ENCODE measurements around the gene DDX54.
"Not testable (repeated sequence)": the region's sequence is repeated elsewhere in the genome, so short reads cannot be mapped to it uniquely, and the experiment has no call there.

DDX54 gene

DNA sequence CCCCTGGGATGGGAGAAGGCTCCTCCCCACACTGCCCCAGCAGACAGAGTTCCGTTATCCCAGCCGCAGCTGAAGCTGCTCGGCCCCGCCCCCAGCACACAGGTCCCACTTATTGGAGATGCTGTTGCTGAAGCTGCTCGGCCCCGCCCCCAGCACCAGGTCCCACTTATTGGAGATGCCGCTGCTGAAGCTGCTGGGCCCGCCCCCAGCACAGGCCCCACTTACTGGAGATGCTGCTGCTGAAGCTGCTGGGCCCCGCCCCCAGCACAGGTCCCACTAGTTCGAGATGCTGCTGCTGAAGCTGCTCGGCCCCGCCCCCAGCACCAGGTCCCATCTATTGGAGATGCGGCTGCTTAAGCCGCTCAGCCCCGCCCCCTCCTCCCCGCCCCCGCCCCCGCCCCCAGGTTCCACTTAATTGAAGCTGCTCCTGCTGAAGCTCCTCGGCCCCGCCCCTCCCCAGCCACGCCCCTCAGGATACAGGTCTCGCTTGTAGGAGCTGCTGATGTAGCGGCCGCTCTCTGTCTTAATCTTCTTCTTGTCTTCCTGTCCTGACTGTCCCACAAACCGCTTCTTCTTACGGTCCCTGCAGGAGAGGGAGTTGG, 23.8 kb downstream of the DDX54 start:
- peak; percentile 68 for DNase-seq

DNA sequence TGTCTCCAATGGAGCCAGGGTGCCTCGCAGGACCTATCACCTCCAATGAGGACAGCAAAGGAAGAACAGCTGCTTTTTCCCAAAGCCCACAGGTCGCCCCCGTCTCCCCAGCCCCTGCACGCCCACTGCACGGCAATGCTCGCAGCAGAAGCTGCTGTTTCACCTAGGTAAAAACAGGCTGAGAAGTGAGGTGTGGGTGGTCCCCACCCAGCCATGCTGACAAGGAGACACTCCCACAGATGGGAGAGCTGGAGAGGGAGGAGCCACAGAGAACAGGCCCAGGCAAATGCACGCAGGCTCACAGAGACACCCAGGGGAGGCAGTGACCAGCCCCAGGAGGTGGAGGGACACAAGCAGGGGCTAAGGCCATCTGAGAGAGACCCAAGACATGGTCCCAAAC, 25.3 kb downstream of the DDX54 start:
- no peak for DNase-seq

- no peak for DNase-seq
Measured at GRCh38 chr12:113158439-113159203, 26.7 kb downstream of the DDX54 start.

DNA sequence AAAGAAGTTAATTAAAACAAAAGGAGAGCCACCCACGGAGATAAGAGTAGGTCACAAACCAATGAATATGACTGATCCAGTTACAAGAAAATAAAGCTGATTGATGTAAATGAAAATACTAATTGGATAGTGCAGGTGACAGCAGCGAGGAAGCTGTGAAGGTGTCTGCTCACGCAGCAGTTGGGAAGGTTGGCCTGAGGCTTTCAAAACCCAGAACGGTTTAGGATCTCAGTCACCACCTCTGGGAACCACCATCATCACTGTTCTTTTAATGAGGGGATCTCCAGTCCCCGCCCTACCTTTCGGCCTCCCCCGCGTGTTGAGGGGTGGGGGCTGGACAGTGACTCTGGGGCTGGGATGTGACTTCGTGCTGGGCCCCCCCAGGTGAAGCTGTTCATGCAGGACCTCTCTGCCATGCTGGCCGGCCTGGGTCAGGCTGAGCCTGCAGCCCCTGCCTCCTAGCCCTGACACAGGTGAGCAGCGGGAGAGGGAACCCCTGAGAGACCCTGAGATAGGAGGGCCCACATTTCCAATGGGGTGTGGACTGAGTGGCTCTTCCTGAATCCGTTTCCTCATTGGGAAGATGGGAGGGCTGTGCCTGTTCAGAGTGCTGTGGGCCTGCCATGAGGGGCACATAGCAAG, 27.9 kb downstream of the DDX54 start:
- DNase-seq: no peak

- peak; percentile 65 for DNase-seq
Measured at GRCh38 chr12:113155646-113156045, 29.6 kb downstream of the DDX54 start.

GRCh38 chr12:113155060-113155459, 30.2 kb downstream of the DDX54 start:
- no peak for DNase-seq

- DNase-seq: peak; percentile 62
Measured at GRCh38 chr12:113154351-113154973, 30.8 kb downstream of the DDX54 start.

- peak; percentile 90 for DNase-seq
Measured at GRCh38 chr12:113152835-113153814, 32.2 kb downstream of the DDX54 start.

DNA sequence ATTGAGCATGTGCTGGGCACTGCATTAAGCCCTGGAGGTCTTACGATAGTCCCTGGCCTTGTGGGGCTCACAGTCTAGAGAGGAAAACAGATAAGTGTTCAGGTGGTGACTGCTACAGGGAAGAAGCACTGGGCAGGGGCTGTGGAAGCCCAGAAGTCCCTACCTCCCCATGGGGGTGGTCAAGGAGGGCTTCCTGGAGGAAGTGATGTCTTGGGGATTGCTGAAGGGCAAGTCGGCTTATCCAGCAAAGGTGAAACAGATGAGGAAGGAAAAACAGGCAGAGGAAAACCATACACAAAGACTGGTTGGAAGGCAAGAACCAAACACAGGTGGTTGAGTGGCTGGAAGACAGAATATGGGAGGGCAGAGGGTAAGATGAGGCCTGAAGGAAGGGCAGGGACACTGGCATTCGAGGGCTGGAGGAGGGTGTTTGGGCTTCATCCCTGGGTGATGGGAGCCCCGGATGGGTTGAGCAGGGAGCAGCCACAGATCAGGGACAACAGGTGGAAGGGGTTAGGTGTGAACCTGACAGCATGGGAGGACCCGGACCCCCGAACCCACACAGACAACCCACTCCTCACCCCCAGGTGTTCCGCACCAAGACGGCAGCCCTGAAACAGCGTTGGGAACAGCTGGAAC, 33.0 kb downstream of the DDX54 start:
- DNase-seq: no peak

- DNase-seq: no peak
Measured at GRCh38 chr12:113151655-113152054, 33.6 kb downstream of the DDX54 start.

GRCh38 chr12:113149361-113150150, 35.7 kb downstream of the DDX54 start, which contains the start of gene CFAP73:
TSS of gene CFAP73 (plus strand) at chr12:113149724. CDS start at chr12:113149858, 134 bp downstream.
- DNase-seq: peak; percentile 61

- DNase-seq: no peak
Measured at GRCh38 chr12:113146999-113147398, 38.3 kb downstream of the DDX54 start.

GRCh38 chr12:113145720-113146551, 39.3 kb downstream of the DDX54 start:
- DNase-seq: no peak

DNA sequence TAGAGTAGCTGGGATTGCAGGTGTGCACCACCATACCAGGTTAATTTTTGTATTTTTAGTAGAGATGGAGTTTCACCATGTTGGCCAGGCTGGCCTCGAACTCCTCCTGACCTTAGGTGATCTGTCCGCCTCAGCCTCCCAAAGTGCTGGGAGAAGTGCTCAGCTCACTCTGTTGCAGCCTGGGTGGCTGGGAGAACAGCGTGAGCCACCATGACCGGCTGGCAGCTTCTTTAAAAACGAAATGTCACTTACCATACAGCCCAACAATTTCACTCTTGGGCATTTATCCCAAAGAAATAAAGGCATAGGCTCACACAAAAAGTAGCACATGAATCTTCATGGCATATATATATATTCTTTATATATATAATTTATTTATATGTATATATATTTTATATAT, 40.5 kb downstream of the DDX54 start:
- DNase-seq: no peak

- no peak for DNase-seq
Measured at GRCh38 chr12:113143959-113144358, 41.3 kb downstream of the DDX54 start.

DNA sequence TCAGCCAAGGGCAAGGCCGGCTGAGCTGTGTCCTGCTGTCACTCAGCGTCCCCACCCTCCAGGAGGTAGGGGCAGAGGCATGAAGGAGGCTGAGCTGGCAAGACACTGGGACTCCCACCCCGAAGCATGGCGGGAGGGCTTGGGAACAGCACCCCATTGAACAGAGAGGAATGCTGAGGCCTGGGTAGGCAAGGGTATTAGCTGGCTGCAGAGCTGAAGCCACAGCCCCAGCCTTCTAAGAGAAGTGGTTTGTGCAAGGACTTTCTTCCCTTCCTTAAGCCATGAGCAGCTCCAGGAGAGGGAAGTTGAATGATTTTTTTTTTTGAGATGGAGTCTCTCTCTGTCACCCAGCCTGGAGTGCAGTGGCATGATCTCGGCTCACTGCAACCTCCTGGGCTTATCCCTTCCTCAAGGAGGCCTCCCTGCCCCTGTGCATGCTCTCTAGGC, 42.4 kb downstream of the DDX54 start:
- no peak for DNase-seq

GRCh38 chr12:113142173-113142885, 42.9 kb downstream of the DDX54 start:
- peak; percentile 73 for DNase-seq

GRCh38 chr12:113141716-113142115, 43.6 kb downstream of the DDX54 start:
- not testable (repeated sequence) for DNase-seq

DNA sequence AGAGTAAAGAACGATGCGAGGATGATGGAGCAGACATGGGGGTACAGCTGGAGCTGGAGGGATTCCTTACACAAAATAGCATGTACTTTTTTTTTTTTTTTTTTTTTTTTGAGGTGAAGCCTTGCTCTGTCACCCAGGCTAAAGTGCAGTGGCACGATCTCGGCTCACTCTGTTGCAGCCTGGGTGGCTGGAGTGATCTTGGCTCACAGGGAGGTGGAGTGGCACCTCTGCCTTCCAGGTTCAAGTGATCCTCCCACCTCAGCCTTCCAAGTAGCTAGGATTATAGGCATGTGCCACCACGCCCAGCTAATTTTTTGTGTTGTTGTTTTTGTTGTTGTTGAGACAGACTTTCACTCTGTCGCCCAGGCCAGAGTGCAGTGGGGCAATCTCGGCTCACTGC, 44.6 kb downstream of the DDX54 start:
- no peak for DNase-seq

All from hematopoietic multipotent progenitor cell treated with erythropoietin and hydrocortisone succinate and interleukin-3 and kit ligand, for 4 days (in vitro differentiated cells).